GM19351 (cell line): ENCODE data around the gene HOXC12.

Experiments used
- ATAC-seq: cut with Tn5 transposase; IDR thresholded peaks from one replicate; pipeline ENCODE4 v1.9.1; 2021; ENCODE audit warnings: mild to moderate bottlenecking, moderate library complexity; ENCODE audit not compliant: unreplicated experiment

Gene HOXC12

DNA sequence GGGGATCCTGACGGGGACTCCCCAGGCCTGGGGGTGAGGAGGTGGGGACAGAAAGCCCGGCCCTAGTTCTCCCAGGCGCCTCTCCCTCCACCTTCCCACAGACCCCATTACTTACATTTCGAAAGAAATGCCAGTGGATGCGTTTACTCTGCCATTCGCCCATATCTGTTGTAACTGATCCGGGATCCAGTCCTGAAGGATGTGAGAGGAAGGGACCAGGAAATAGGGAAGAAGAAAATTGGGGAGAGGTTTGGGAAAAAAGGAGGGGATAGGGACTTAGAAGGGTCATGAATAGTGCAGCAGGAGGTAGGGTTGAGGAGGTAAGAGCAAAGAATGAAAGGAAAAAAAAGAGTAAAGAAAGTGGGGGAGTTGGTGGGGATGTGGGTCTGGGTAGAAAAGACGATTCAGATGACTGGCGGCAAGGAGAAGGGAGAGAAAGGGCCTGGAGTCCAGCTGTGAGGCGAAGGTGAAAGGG lies 1.1 kb downstream of the HOXC12 start:
- no peak for ATAC-seq

DNA sequence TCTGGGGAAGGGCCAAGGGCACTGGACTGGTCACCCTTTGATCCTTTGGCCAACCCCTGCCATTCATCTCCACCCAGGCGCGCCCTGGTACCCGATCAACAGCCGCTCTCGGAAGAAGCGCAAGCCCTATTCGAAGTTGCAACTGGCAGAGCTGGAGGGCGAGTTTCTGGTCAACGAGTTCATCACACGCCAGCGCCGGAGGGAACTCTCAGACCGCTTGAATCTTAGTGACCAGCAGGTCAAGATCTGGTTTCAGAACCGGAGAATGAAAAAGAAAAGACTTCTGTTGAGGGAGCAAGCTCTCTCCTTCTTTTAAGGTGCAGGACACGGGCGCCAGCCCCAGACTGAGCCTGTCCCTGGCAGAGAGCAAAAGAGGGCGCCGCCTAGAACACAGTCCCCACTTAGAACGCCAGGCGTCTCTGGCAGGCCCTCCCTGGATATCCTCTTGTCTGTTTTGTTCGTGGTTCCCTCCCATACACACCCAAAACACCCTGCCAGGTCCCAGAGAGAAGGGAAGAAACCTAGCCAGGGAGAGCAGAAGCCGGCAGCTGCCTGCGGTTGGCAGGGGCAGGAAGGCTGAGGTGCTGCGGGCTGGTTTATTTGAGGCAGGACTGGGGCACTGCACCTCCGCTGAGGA lies 1.7 kb downstream of the HOXC12 start:
- no peak for ATAC-seq

DNA sequence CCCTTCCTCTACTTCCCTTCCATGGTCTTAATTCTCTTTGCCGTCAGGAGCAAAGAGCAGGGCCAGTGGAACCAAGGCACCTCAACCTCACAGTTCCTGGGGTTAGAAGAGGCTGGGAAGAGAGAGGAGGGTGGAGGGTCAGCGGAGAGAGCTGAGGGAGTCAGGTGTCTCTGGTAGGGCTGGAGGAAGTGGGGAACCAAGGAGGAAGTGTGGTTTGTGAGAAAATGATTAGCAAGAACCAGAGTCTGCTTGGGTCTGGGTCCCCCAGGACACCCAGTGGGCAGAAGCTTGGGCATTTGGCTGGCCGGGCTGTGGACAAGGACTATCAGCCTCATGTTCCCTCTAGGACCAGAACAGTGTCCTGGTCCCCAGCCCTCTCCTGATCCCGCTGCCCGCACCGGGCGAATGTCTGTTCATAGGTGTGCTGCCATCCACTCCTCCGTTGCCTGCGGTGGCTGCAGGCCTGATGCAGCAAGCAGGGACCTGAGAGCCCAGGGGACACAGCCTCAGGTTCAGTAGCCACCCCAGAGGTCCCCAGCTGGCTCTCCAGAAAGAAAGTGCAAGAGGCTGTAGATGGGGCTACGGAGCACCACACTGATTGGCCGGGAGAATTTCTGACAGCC lies 2.3 kb downstream of the HOXC12 start:
- no peak for ATAC-seq

DNA sequence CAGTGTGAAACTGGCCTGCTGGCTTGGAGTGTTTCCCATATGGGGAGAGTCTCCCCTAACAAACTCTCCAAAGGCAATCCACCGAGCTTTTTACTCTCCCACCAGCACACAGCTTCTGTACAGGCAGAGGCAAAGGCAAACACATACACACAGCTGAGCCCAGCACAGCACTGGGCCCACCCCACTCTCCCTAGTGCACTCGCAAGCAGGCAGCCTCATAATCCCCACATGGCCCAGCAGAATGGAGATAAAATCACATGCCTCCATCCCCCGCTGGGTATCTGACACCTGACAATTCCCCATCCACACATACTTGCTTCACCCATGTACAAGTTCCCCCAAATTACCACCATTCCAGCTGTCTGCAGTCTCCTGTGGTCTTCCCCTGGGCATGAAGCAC lies 3.4 kb downstream of the HOXC12 start:
- no peak for ATAC-seq

DNA sequence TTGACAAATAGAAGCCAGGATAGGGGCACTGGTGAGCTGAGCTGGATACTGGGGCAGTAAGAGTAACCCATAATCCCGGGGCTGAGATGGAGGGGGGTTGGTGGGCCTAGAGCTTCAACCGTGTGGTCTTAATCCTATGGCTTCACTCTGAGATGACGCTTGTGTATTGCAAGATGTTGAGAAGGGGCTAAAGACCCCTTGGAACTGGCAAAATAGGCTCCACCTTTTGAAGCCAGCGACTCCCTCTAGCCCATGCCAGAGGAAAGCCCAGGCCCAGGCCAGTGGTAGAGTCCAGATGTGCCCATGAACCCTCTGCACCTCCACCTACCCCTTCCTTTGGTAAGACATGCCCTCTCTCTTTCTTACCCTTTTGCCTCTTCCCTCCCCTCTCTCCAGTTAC lies 4.6 kb downstream of the HOXC12 start:
- no peak for ATAC-seq

DNA sequence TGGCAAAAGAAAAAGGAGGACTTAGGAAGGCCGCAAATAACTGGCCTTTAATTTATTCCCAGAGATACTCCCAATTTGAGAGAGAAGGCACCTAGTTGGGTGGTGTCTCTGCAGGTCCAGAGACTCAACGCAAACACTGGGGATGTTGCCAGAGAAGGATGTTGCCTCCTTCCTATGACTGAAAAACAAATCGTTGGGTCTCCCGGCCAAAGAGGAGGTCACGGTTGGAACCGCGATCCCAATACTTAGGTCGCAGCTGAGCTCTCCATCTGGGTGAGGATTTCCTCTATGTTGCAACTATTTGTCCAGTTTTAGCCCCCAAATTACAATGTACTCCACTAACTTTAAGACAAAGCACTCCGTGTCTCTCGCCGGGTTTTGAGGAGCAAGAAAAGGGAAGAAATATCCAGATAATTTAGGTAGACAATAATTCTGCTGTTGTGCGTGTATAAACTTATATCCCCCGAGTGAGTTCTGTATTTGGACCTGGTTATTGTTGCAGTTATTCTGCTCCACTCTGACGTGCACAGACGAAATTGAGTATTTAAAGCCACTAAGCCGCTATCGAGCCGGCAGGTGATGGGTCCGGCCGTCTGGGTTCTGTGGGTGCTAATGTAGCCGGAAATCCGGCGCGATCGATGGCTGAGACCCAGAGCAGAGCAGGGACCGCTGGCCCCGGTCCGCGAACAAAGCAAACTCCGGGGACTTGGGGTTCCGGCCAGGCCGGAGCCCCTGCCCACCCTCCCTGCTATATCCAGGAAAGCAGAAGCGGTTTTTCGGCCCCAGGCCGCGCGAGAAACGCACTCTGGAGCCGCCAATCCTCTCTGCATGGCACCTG lies 5.7 kb downstream of the HOXC12 start:
- ATAC-seq: no peak

DNA sequence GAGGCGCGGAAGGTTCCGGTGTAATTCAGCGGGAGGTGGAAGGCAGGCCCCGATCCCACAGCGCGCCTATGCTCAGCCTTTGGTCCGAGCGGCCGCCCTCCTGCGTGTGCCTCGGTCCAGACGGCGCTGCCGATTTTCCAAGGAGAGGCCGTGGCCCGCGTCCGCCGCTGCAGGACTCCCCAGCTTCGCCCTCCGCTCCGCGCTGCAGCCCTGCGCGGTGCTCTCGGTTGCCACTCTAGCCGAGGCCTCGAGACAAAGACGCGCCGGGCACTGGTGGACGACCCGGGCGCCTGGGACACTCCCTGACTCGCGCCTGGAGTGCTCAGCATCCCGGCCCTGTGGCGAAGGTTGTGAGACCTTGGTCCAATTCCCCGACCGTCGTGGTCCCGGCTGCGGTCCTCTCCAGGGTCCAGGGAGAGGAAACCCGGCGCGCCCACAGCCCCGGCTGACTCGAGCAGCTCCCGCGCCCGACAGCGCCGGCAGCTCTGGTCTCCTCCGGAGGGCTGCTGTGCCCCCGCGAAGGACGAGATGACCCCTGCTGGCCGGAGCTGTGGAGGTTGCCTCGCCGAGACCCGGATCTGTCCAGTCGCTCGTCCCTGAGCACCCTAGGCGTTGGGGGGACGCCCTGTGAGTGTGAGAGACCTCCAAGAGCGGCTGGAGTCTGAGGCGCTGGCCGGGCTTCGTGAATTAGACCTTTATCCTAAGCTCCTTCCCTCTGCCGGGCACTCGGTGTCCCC lies 6.5 kb downstream of the HOXC12 start:
- no peak for ATAC-seq

DNA sequence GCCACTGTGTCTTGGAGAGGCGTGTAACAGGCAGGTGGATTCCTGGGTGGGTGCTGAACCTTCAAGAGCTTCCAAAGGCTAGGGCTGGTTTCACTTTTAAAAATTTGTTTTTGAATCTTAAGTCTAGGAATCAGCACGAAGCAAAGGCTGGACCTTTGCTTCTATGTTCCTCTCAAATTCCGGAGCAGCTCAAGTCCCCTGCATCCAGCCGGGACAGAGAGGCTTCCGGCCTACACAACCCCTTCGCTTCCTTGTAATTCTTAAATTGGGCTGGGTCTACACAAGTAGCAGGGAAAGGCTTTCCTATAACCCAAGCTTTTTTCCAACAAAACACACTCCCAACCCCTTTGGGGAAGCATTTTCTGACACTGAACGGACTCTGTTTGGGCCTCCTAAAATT lies 8.3 kb downstream of the HOXC12 start:
- ATAC-seq: no peak

DNA sequence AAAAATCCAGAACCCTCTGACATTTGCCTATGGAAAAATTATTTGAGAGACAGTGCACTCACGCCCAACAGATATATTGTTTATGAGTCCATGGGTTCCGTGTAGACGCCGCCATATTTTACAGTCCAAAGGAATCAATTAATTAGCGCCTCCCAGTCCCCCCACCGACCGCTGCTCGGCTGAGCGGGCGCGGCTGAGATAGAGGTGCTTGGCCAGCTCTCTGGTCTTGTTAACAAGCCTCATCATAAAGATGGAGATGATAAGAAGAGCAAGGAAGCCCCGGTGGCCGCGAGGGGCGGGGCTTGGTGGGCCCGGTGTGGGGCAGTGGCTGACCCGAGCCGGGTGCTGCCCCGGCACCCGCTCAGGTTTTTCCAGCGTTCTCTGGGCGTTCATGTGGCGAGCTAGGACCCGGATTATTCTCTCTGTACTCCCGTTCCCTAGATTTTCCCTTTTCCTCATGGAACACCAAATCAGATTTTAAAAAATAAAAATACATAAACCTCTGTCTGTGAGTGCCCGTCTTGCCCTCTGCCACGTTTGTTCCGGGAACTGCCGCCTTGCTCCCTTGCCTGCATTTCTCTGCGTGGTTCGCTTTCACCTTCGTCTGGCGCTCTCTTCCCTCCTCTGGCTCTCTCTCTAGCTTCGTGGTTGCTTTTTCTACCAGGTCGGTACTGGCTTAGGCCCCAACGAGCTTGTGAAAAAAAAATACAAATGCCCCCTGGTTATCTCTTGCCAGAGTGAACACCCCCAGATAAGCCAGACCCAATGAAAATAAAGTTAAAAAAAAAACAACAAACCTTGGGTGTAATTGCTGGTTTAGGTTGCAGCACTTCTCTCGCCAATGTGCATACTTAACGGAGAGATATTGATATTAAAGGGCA lies 9.0 kb downstream of the HOXC12 start:
- ATAC-seq: no peak

DNA sequence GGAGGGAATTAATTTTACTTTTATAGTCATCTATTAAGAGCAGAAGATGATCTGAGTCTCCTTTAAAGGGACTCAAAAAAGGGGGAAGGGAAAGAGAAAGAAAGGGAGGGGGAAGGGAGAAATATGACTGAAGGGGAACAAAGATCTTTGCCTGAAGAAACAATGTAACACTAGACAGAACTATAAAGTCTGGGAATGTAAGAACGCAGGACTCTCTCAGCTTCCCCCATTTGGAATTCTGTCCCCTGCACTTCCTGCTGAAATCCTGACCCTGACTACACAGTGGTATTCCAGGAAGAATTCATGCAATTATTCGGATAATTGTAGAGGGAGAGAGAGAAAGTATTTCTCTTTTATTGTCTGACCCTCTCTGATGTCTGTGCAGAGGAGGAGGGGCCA lies 9.6 kb downstream of the HOXC12 start:
- ATAC-seq: no peak

DNA sequence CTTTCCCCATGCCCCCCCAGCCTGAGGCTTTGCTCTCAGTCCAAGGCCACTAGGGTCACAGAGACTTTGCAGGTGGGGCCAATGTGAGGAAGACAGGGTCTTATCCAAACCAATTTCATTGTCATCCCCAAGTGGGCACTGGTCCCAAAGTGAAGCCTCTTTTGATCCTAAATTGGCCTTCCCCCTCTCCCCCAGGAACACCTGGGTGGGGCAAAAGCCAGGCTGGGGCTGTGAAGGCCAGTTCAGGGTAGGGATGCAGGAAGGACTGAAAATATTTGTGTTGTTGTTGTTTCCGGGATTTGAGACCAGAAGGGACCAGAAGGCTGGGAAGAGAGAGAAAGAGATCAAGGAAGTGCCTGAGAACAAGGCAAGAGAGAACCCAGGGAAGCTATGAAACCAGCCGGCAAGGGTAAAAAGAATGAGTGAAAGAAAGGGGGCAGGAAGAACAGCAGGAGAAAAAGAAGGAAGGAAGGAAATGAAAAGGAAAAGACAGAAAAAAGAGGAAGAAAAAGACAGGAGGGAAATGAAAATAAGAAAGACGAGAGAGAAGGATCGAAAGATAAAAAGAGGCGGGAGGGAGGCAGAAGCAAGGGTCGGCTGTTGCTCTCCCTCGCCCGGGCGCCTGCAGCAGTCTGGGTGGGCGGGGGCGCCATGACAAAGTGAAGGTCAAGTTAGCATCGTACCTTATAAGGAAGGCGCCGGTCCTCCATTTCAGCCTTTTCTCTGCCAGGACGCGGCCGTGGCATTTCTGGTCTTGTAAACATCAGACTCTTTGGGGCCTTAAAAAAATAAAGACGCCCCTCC lies 10.8 kb downstream of the HOXC12 start:
- no peak for ATAC-seq

DNA sequence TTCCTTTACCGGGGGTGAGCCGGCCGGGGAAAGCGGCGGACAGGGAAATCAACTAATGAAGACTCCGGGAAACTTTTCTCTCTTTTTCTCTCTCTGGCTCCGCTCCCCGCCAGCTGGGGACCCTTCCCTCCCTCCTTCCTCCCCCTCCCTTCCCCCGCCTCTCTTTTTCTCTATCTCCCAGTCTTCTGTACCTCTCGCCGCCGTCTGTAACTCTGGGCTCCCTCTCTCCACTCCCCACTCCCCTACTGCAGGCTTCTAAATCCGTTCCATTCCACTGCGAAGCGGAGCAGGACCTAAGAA lies 11.3 kb downstream of the HOXC12 start:
- no peak for ATAC-seq

DNA sequence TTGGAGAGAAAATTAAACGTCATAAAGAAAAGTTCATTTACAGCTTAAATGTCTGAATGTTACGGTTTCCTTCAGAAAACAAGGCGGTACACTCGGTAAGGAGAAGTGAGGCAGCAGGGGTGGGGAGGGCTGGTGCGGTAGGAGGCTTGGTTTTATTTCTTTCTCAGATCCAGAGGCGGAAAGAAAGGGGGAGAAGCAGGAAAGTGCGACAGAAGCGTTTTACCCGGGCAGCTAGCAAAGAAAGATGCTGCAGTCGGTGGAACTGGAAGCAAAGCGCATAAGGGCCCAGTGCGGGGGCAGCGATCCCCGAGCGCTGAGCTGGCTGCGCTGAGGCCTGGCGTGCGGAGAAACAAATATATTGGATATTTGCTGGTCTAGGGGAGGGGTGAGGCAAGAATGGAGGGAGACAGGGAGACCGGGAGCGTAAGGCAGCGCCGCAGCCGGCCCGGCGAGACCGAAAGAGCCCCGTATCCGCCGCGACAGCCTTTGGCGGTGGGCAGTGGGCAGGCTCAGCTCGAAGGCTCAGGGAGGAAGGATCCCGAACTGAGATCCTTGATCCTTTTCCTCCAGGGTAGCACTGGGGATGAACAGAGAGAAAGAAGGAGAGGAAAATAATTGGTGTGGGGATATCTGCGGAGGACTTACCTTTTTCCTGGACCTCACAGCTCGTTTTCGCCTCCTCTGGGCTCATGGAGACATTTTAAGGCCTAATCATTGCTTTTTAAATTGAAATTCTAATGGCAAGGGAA lies 11.9 kb downstream of the HOXC12 start:
- ATAC-seq: no peak

DNA sequence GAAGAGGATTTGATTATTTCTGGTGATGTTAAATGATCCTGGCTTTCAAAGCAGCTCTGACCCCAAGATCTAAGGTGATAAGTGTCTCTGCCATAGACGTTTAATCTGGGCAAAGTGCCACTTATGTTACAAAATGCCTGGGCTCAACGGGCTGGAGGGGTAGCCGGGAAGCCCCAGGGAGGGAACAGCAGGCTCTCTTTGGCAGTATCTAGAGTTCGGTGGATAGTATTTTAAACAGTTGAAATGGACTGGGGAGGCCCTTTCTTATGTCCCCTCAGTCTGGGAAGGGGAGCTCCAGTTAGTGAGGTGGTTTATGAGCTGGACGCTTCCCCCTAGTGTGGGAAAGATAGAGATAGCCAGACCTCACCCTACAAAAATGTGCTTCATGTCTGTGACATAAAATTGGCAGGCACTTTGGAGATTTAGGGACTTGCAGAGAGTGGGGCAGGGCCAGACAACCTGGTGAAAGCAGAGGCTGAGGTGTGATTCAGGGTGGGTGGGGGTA lies 12.8 kb downstream of the HOXC12 start:
- no peak for ATAC-seq

DNA sequence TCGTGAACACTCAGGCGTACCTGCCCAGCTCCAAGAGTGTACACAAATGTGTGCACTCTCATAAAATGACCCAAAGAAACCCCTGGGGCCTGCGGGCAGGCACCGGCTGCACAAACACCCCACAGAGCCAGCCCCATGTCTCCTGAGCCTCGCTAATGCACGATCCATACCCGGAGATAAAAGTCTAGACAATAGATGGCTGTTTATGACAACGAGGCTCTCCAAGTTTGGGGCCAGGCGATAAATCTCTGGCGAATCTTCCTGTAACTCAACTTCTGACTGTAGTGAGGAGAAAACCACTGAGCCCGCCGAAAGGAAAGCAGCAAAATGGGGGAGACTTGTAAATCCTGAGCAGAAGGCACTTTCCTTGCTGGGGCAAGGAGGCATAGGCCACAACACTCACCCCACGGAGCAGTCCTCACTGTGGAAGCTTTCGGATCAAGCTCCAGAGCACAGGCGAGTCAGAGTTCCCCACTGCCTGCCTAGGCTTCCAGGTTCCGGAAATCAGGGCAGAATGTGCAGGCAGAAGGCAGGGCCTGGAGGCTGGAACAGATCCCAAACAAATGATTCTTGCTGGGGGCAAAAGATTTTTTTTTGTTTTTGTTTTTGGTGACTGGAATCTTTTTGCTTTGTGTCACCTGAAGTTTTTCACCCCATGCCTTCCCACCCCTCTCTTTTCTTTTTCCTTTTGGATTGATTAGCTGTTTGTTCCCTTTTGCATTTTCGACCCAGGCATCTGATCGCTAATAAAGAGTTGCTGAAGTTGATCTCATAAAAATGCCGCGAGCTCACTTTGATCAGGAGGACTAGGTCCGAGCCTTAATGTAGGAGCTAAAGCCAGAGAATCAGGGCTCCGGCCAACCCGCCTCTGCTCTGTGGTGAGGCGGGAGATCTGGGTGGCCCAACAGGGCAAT lies 13.8 kb downstream of the HOXC12 start:
- no peak for ATAC-seq

DNA sequence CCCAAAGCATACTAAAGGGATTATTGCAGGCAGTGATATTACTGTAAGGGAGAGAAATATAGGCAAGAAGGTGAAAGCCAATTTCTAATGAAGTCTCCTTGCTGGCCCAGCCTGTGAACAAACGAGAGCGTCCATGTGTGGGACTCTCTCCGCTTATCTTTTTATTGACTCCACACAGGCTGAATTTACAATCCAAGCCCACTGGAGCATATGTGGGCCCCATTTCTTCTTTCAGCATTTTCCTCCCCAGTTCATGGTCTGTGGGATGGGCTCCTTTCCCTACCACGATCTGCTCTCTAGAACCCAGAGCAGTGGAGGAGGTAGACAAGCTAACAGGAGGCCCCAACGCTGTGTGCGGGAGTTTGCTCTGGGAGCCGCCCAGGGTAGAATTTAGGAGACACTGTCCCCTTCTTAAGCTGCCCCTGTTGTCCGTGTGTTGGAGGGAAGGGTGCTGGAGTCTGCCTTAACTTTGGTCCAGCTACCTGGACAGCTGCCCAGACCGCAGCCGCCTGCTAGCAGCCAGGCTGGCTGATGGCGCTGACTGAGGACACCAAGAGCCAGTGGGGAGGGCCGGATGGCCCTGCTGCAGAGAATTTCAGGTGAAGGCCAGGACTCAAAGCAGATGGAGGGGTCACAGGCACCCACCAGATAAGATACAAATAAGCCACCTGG lies 15.0 kb downstream of the HOXC12 start:
- ATAC-seq: no peak

DNA sequence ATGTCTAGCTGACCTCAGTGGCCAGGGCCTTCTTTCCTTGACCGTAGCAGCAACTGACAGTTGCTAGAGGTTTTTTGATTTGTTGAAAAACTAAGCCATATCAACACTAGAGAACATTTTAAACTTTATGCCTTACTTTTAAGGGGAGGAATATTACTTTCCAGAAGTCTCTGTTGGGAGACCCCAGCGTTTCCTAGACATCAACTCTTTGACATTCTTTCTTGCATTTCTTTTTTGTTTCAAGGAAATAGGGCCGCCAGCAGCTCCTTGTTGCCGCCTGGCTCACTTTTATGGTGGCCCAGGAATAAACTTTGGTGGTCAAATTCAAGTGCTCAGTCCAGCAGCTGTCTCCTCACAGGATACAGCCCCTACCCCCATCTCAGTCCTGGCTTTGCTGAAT lies 15.7 kb downstream of the HOXC12 start:
- no peak for ATAC-seq
